GM23338 (cell line): ENCODE results near the gene SCO2. TPM values are rescaled to one million over a fixed set of nuclear protein-coding genes. Genes with fewer than 3 reads are reported as not detected.

Experiments
- ATAC-seq: fragments of 200-7000 bp; cut with Tn5 transposase; 3 replicates; pipeline ENCODE4 v1.9.1; 2020
- DNase-seq: peaks from one replicate; pipeline ENCODE4 v3.0.0-alpha.2; 2015; ENCODE audit warnings: low spot score
- H2AFZ ChIP-seq: fragments of 200-600 bp; sonication (generic); 2 replicates; pipeline ENCODE4 v1.8.0; 2016; ENCODE audit warnings: antibody characterized with exemption, mild to moderate bottlenecking, moderate library complexity
- H3F3A ChIP-seq: fragments of 200-600 bp; sonication (generic); replicated peaks from 2 replicates; pipeline ENCODE4 v1.8.0; 2017; ENCODE audit warnings: antibody characterized with exemption, mixed run types, low read depth
- H3K27ac ChIP-seq: fragments of 200-600 bp; sonication (generic); 2 replicates; pipeline ENCODE4 v1.6.1; 2016; ENCODE audit warnings: low read depth
- H3K27me3 ChIP-seq: fragments of 200-600 bp; sonication (generic); 2 replicates; pipeline ENCODE4 v1.8.0; 2016; ENCODE audit warnings: mild to moderate bottlenecking, mixed run types, moderate library complexity; ENCODE audit not compliant: insufficient read depth
- H3K36me3 ChIP-seq: fragments of 200-600 bp; sonication (generic); 2 replicates; pipeline ENCODE4 v1.8.0; 2016; ENCODE audit warnings: mild to moderate bottlenecking; ENCODE audit not compliant: insufficient read depth
- H3K4me1 ChIP-seq: fragments of 200-600 bp; sonication (generic); 2 replicates; pipeline ENCODE4 v1.8.0; 2016; ENCODE audit warnings: mild to moderate bottlenecking, moderate library complexity; ENCODE audit not compliant: insufficient read depth
- H3K4me2 ChIP-seq: fragments of 200-600 bp; sonication (generic); 2 replicates; pipeline ENCODE4 v1.7.1; 2017; ENCODE audit warnings: mixed run types
- H3K4me3 ChIP-seq: fragments of 200-600 bp; sonication (generic); 2 replicates; pipeline ENCODE4 v1.6.1; 2016; ENCODE audit warnings: mixed run types
- H3K79me2 ChIP-seq: fragments of 200-600 bp; sonication (generic); replicated peaks from 2 replicates; pipeline ENCODE4 v1.8.0; 2017; ENCODE audit warnings: mild to moderate bottlenecking; ENCODE audit not compliant: insufficient read depth
- H3K9me2 ChIP-seq: fragments of 200-600 bp; sonication (generic); 2 replicates; pipeline ENCODE4 v1.8.0; 2017; ENCODE audit not compliant: insufficient read depth
- H4K20me1 ChIP-seq: fragments of 200-600 bp; sonication (generic); replicated peaks from 2 replicates; pipeline ENCODE4 v1.8.0; 2017; ENCODE audit warnings: mild to moderate bottlenecking; ENCODE audit not compliant: insufficient read depth
- H3K27ac Mint-ChIP-seq: 2 replicates; pipeline ENCODE4 v1.8.0; 2020; ENCODE audit warnings: inconsistent platforms, mild to moderate bottlenecking, moderate library complexity, mixed read lengths
- H3K27me3 Mint-ChIP-seq: 3 replicates; pipeline ENCODE4 v1.8.0; 2022; ENCODE audit warnings: low read depth, mild to moderate bottlenecking, moderate library complexity, mixed read lengths, inconsistent platforms; ENCODE audit not compliant: insufficient read depth, poor library complexity
- H3K36me3 Mint-ChIP-seq: 3 replicates; pipeline ENCODE4 v1.8.0; 2021; ENCODE audit warnings: low read depth, mild to moderate bottlenecking, inconsistent platforms, moderate library complexity, mixed read lengths
- H3K4me1 Mint-ChIP-seq: 3 replicates; pipeline ENCODE4 v1.8.0; 2020; ENCODE audit warnings: mild to moderate bottlenecking, inconsistent platforms, mixed read lengths
- H3K4me3 Mint-ChIP-seq: 3 replicates; pipeline ENCODE4 v1.8.0; 2021; ENCODE audit warnings: moderate library complexity, mild to moderate bottlenecking, inconsistent platforms, mixed read lengths
- H3K9me3 Mint-ChIP-seq: 3 replicates; pipeline ENCODE4 v1.8.0; 2020; ENCODE audit warnings: moderate library complexity, mild to moderate bottlenecking, inconsistent platforms, mixed read lengths
- CTCF ChIP-seq, 2 experiments: fragments of 200-600 bp in 1 of 2; sonication (generic) in 1 of 2; conservative IDR thresholded peaks; 2 replicates each; pipeline versions ENCODE4 v1.5.1 to v1.6.1; 2016 to 2017; ENCODE audit warnings: antibody characterized with exemption in 2 of 2, low read depth in 2 of 2, mild to moderate bottlenecking in 2 of 2, moderate library complexity in 1 of 2
- EZH2 ChIP-seq: fragments of 200-600 bp; sonication (generic); IDR thresholded peaks from one replicate; pipeline ENCODE4 v1.8.0; 2017; ENCODE audit warnings: antibody characterized with exemption, mild to moderate bottlenecking, low read depth; ENCODE audit not compliant: unreplicated experiment
- EZH2phosphoT487 ChIP-seq: fragments of 200-600 bp; sonication (generic); IDR thresholded peaks from one replicate; pipeline ENCODE4 v1.8.1; 2018; ENCODE audit warnings: antibody characterized with exemption; ENCODE audit not compliant: unreplicated experiment
- JUNB ChIP-seq: IDR thresholded peaks from one replicate; pipeline ENCODE4 v1.6.1; 2016; ENCODE audit warnings: antibody characterized with exemption; ENCODE audit not compliant: unreplicated experiment
- POLR2AphosphoS5 ChIP-seq: IDR thresholded peaks from 2 replicates; pipeline ENCODE4 v1.6.1; 2016; ENCODE audit warnings: antibody characterized with exemption, low read depth
- REST ChIP-seq: IDR thresholded peaks from one replicate; pipeline ENCODE4 v1.6.1; 2018; ENCODE audit warnings: antibody characterized with exemption; ENCODE audit not compliant: unreplicated experiment
- STAT1 ChIP-seq: IDR thresholded peaks from one replicate; pipeline ENCODE4 v1.6.1; 2016; ENCODE audit warnings: antibody characterized with exemption; ENCODE audit not compliant: unreplicated experiment
- ZNF331 ChIP-seq: fragments of 250-450 bp; sonication (Bioruptor Pico); IDR thresholded peaks from 2 replicates; pipeline ENCODE4 v1.5.0; 2020; ENCODE audit warnings: low read depth, mild to moderate bottlenecking, moderate library complexity
- ZNF462 ChIP-seq: fragments of 250-450 bp; sonication (Bioruptor Pico); IDR thresholded peaks from 2 replicates; pipeline ENCODE4 v1.5.0; 2020; ENCODE audit warnings: mild to moderate bottlenecking, moderate library complexity
- polyA plus RNA-seq: library from polyadenylated mRNA; unstranded; fragments of >200 nt; fragmentation: Nextera tagmentation; extraction: Ambion mirVana; gene quantifications from 2 replicates; pipeline ENCODE4 v1.2.1, GENCODE V29; 2016
- total RNA-seq: library from RNA; depleted of rRNA; stranded (reverse); fragments of >200 nt; shearing (Covaris generic); gene quantifications from 2 replicates; pipeline ENCODE4 v1.2.3, GENCODE V29; 2014

Gene SCO2
- total and polyA plus RNA-seq, 2 experiments from 2014 or later: 2.6 to 4.9 TPM

GRCh38 chr22:50488886-50489285 is 36.5 kb downstream of the SCO2 start (continued):
- TF ChIP-seq CTCF (conservative IDR thresholded peaks at IDR 0.05; ENCODE audit: low read depth in 2 of 2) (no peak), ZNF331 (CRISPR knock-in tag) (no peak)

- Mint-ChIP-seq H3K36me3 (0 out of 3 replicates have a peak, but pooled peaks cover under 1% of the 10 kb centered on the region), H3K9me3 (no peaks in the 10 kb centered on the region)
- TF ChIP-seq JUNB (no peak), POLR2AphosphoS5 (no peak), EZH2 (no peak), STAT1 (no peak), ZNF462 (CRISPR knock-in tag) (no peak), CTCF (conservative IDR thresholded peaks at IDR 0.05; ENCODE audit: low read depth in 2 of 2) (no peak), EZH2phosphoT487 (no peak), ZNF331 (CRISPR knock-in tag) (no peak), REST (no peak)
Observed at GRCh38 chr22:50488006-50488677, 37.3 kb downstream of the SCO2 start.

More at GRCh38 chr22:50488006-50488677, 37.3 kb downstream of the SCO2 start:
- no peak overlapping the region for H3K27ac ChIP-seq
- Mint-ChIP-seq H3K27ac (no peak overlapping the region), H3K4me3 (no peak overlapping the region), H3K4me1 (peaks cover 3% of the 10 kb centered on the region; the same call in 1 of the 3 replicates), H3K27me3 (peaks cover 9% of the 10 kb centered on the region)
- no peaks in the 10 kb centered on the region for H3K9me2 ChIP-seq
- ATAC-seq (no peak), DNase-seq (no peak)
- no peaks in the 10 kb centered on the region for H3K36me3 ChIP-seq
- no peaks in the 10 kb centered on the region for H3K4me1 ChIP-seq
- H2AFZ ChIP-seq: no peak overlapping the region
- no peak overlapping the region for H3K4me3 ChIP-seq
- no peaks in the 10 kb centered on the region for H3K27me3 ChIP-seq
- no peaks in the 10 kb centered on the region for H3F3A ChIP-seq
- H3K79me2 ChIP-seq: no peaks in the 10 kb centered on the region
- no peaks in the 10 kb centered on the region for H4K20me1 ChIP-seq
- no peak overlapping the region for H3K4me2 ChIP-seq
